ENCODE results near the gene GPX4.

The GPX4 gene

DNA sequence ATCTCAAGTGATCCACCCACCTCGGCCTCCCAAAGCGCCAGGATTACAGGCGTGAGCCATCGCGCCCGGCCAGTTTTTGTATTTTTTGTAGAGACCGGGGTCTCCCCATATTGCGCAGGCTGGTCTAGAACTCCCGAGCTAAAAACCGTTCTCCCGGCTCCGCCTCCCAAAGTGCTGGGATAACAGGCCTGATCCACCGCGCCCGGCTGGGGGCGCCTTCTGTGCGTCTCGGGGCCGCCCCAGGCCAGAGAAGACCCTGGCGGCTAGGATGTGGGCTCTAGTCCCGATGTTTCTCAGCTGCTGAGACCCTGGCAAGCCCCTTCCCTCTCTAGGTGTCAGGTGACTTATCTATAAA lies 33.2 kb upstream of the GPX4 start:
- H3K4me3 ChIP-seq, result no peak overlapping the region
- no peak overlapping the region for H3K27ac ChIP-seq
- DNase-seq (ENCODE audit: low spot score), result no peak
- TF ChIP-seq, protein P1, sequence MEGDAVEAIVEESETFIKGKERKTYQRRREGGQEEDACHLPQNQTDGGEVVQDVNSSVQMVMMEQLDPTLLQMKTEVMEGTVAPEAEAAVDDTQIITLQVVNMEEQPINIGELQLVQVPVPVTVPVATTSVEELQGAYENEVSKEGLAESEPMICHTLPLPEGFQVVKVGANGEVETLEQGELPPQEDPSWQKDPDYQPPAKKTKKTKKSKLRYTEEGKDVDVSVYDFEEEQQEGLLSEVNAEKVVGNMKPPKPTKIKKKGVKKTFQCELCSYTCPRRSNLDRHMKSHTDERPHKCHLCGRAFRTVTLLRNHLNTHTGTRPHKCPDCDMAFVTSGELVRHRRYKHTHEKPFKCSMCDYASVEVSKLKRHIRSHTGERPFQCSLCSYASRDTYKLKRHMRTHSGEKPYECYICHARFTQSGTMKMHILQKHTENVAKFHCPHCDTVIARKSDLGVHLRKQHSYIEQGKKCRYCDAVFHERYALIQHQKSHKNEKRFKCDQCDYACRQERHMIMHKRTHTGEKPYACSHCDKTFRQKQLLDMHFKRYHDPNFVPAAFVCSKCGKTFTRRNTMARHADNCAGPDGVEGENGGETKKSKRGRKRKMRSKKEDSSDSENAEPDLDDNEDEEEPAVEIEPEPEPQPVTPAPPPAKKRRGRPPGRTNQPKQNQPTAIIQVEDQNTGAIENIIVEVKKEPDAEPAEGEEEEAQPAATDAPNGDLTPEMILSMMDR (IDR thresholded peaks at IDR 0.05), result no peak

DNA sequence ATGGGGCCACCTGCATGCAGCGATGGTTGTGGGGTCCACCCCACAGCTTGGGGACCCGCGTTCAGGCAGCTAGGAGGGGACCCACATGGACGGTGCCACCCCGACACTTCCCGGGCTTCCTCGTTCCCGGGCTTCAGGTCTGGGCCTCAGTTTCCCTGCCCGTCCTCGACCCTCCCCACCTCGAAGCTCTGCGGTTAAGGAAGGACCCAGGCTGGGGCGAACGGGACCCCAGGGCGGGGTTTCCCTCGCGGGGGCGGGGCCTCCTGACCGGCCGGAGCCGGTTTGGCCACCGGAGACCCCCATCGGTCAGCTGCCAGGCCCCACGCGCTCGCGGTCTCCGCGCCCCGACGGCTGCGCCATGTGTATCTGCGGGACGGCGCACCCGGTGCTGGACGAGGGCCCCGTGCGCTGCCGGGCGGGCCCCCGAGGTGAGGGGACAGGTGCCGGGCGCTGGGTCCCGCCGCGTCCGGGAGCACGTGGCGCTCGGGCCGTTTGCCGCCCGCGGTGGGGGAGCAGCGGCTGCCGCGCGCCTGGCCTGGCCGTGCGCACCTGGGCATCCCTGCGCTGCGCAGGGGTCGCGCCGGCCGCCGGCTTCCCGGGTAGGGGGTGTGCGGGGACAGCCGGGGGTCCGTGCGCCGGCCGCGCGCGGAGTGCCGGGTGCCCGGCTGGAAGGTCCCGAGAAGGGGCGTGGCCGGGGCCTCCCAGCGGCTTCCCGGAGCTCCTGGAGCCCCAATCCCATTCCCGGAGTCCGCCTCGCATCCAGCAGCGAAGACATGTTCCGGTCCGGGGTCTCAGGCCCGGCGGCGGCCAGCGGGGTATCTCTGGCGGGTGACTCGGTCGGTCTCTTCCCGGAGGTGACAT lies 32.6 kb upstream of the GPX4 start:
- DNase-seq (ENCODE audit: low spot score), result no peak
- Histone ChIP-seq H3K4me3 (peak overlapping the region; percentile 62), H3K27ac (no peak overlapping the region)
- TF ChIP-seq, protein P1 (IDR thresholded peaks at IDR 0.05), result no peak

DNA sequence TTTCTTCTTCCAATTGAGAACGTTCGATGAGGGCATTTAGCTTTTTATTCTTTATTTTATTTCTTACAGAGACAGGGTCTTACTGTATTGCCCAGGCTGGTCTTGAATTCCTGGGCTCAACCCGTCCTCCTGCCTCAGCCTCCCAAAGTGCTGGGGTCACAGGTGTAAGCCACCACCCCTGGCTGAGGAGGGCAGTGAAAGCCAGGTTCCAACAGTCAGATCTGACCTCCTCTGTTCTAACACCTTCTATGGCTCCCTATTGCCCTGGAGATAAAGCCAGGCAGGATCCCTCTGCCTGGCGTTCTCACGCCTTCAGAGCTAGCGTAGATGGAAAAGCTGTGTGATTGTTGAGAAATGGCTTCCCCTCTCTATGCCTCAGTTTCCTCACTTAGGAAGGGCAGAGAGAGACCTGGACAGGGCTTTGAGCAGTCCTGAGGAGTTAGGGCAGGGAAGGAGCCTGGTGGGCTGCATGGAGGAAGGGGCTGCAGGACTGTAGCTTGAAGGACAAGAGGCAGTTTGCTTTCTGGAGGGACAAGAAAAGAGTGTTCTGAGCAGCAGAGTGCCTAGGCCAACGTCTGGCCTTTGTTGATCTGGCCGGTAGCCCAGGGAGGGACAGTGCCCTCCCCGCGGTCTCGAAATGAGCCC lies 31.3 kb upstream of the GPX4 start:
- H3K27ac ChIP-seq, result no peak overlapping the region
- no peak overlapping the region for H3K4me3 ChIP-seq
- no peak for DNase-seq (ENCODE audit: low spot score)
- TF ChIP-seq, protein P1 (IDR thresholded peaks at IDR 0.05), result no peak

DNA sequence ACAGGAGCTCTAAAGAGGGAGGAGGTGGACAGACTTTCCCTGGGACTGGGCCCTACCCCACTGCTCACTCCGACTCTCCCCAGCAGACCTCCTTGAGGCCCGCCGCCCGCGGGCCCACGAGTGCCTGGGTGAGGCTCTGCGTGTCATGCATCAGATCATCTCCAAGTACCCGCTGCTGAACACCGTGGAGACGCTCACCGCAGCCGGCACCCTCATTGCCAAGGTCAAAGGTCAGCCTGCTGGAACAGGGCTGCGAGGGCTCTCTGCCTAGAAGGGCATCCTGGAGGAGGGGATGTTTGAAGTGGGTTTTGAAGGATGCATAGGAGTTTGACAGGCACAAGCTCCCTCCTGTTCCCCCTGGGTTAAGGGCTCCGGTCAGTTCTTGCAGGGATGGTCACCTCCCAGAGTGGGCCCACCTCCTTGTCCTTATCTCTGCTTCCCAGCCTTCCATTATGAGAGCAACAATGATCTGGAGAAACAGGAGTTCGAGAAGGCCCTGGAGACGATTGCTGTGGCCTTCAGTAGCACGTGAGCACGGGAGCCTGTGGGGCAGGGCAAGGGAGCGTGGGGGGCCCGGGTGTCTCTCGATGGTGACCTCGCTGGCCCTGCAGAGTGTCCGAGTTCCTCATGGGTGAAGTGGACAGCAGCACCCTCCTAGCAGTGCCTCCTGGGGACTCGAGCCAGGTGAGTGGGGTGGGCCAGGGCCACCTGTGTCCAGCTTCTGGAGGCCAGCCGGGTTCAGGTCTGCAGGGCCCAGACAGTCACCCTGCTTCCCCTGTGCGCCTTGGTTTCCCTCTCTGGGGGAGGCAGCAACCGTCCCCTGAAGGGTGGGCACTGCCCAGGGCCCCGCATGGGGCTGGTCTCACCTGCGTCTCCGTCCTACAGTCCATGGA lies 30.5 kb upstream of the GPX4 start:
- no peak for DNase-seq (ENCODE audit: low spot score)
- Histone ChIP-seq H3K27ac (no peak overlapping the region), H3K4me3 (no peak overlapping the region)
- TF ChIP-seq, protein P1 (IDR thresholded peaks at IDR 0.05), result no peak

- TF ChIP-seq, protein P1 (IDR thresholded peaks at IDR 0.05), result no peak
- no peak for DNase-seq (ENCODE audit: low spot score)
- Histone ChIP-seq H3K27ac (peak overlapping the region in 1 of 2 donors; percentile 16), H3K4me3 (peak overlapping the region; percentile 45)
Measured at GRCh38 chr19:1073956-1074517, 29.8 kb upstream of the GPX4 start.

DNA sequence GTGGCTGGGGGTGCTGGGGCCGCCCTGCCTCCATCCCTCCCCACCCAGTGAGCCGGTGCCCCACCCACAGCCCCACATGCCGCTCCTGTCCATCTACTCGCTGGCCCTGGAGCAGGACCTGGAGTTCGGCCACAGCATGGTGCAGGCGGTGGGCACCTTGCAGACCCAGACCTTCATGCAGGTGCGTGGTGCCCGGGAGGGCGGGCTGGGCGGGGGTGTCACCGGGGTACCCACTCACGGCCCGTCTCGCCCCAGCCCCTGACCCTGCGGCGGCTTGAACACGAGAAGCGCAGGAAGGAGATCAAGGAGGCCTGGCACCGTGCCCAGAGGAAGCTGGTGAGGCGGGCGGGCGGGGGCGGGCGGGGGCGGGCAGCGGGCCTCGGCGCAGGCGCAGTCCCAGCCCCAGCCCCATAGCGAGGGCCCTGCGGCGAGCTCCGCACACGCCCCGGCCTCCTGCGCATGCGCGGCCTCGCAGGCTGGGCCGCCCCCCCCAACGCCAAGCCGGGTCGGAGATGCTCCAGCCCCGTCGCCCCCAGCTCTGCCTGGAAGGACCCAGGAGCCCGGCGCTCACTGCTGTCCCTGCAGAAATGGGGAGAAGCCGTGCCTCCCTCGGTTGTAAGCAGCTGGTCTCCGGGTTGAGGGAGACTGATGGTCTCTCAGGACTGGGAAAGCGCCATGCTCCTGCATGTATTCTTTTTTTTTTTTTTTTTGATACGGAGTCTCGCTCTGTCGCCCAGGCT lies 29.1 kb upstream of the GPX4 start:
- H3K27ac ChIP-seq, result peak overlapping the region in 1 of 2 donors; percentile 16
- peak overlapping the region; percentile 45 for H3K4me3 ChIP-seq
- no peak for DNase-seq (ENCODE audit: low spot score)
- TF ChIP-seq, protein P1 (IDR thresholded peaks at IDR 0.05), result no peak
